T47D (cell line): ENCODE measurements around the gene HOXC10.

Experiments used
- DNase-seq, 2 experiments: peaks; one replicate each; pipeline versions ENCODE4 v3.0.0 to v3.0.0-alpha.2; 2011 to 2012; ENCODE audit warnings: low read depth in 1 of 2, low spot score in 1 of 2
- JUND ChIP-seq: IDR thresholded peaks from 2 replicates; pipeline ENCODE4 v1.6.1; 2012; ENCODE audit warnings: low read depth
- in situ Hi-C: cut with HindIII; loops from 2 replicates; pipeline ENCODE4 v1.10.0; 2016; ENCODE audit warnings: low sequenced_read_pairs, low pct_unique_long_range_greater_than_20kb

HOXC10 gene

GRCh38 chr12:54033106-54033979, 48.4 kb downstream of the HOXC10 start:
- in situ Hi-C loops: no loop called here
- no peak for DNase-seq

GRCh38 chr12:54033980-54034784, 49.2 kb downstream of the HOXC10 start:
- DNase-seq: no peak
- no peak for TF ChIP-seq JUND
- in situ Hi-C loops: no loop called here

More at GRCh38 chr12:54033106-54033979, 48.4 kb downstream of the HOXC10 start:
- TF ChIP-seq JUND: no peak

GRCh38 chr12:54034785-54035310, 49.9 kb downstream of the HOXC10 start:
- no peak for DNase-seq
- in situ Hi-C loops: no loop called here
- TF ChIP-seq JUND: no peak

GRCh38 chr12:54035568-54036264, 50.8 kb downstream of the HOXC10 start:
- no peak for TF ChIP-seq JUND
- no peak for DNase-seq
- in situ Hi-C loops: no loop called here

GRCh38 chr12:54036620-54037359, 51.8 kb downstream of the HOXC10 start:
- no peak for TF ChIP-seq JUND
- DNase-seq: peak in 1 of 2 experiments; percentile 42
- in situ Hi-C loops: no loop called here

GRCh38 chr12:54037360-54038283, 52.7 kb downstream of the HOXC10 start:
- in situ Hi-C loops: no loop called here
- TF ChIP-seq JUND: no peak
- DNase-seq: no peak

- no peak for TF ChIP-seq JUND
- in situ Hi-C loops: no loop called here
- peak in 1 of 2 experiments; percentile 57 for DNase-seq
Measured at GRCh38 chr12:54038284-54038870, 53.4 kb downstream of the HOXC10 start.

GRCh38 chr12:54038871-54039414, 54.0 kb downstream of the HOXC10 start:
- in situ Hi-C loops: no loop called here
- no peak for DNase-seq
- TF ChIP-seq JUND: no peak

- in situ Hi-C loops: no loop called here
- no peak for TF ChIP-seq JUND
- no peak for DNase-seq
Measured at GRCh38 chr12:54039417-54040147, 54.6 kb downstream of the HOXC10 start.
